HG02981 (cell line): Measurements from ENCODE around the gene TMEM218.
"Not testable (repeated sequence)": the region's sequence is repeated elsewhere in the genome, so short reads cannot be mapped to it uniquely, and the experiment has no call there.

Experiments
- ATAC-seq: cut with Tn5 transposase; IDR thresholded peaks from one replicate; pipeline ENCODE4 v1.9.1; 2021; ENCODE audit warnings: mild to moderate bottlenecking, moderate library complexity; ENCODE audit not compliant: unreplicated experiment

Gene TMEM218

DNA sequence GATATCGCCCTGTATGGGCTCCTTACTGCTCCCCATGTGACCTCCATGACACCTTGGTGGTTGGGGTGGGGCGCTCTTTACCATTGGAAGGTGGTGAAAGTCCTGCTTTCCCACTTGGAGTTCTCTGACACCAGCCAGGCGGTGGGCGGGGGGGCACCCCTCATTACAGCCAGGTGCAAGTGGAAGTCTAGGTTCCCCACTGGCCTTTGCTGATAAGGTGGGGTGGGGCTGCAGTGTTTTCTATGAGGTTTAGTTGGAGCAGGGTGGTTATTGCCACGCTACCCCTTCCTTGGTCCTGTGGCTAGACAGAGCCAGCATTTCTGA, 53.8 kb downstream of the TMEM218 start:
- no peak for ATAC-seq

DNA sequence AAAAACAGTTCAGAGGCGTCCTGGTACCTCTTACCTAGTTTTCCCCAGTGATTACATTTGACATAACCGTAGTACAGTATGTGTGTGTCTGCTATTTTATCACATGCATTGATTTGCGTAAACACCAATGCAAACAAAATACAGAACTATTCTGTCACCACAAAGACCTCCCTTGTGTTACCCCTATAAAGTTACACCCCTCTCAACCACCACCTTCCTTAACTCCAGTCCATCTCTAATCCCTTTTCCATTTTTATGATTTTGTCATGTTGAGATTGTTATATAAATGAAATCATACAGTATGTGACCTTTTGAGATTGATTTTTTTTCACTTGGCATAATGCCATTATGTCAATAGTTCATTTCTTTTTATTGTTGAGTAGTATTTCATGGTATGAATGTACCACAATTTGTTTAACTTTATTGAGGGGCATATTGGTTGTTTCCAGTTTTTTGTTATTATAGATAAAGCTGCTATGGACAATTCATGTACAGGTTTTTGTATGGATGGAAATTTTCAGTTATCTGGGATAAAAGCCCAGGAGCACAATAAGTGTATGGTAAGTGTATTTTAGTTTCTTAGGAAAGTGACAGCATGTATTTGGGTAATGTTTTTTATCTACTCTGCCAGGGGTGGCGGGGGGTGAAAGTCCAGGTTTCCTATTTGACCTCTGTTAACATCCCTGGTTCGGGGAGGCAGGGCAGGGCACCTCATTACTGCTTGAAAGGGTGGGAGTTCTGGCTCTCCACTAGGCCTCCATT, 54.3 kb downstream of the TMEM218 start:
- ATAC-seq: no peak

DNA sequence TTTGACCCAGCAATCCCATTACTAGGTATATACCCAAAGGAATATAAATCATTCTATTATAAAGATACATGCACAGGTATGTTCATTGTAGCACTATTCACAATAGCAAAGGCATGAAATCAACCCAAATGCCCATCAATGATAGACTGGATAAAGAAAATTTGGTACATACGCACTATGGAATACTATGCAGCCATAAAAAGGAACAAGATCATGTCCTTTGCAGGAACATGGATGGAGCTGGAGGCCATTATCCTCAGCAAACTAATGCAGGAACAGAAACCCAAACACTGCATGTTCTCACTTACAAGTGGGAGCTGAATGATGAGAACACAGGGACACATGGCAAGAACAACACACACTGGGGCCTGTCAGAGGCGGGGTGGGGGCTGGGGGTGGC, 55.3 kb downstream of the TMEM218 start:
- ATAC-seq: not testable (repeated sequence)

DNA sequence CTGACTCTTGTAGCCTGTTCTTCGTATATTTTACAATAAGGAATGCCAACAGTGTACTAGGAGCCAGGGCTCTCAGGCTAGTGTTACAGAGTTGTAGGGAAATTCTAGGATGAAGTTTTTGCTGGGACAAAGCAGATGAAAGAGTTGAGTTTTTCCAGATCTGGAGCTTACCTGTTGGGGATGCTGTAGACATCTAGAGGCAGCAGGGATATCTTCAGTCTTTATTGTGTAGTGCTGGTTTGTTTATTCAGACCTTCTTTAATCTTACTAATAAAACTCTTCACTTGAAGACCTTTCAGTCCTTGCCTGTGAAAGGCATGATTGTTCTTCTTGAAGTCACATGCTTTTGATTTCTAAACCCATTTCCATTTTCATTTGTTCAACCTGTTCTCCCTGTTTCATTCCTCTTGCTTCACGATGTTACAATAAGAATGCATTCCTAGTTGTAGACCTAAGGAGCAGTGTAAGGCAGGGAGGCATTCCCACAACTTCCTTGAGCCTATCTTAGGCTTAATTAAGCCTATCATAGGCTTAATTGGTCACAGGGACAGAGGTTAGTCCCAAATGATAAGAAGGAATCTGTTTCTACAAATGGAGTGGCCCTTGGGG, 56.2 kb downstream of the TMEM218 start:
- ATAC-seq: no peak

DNA sequence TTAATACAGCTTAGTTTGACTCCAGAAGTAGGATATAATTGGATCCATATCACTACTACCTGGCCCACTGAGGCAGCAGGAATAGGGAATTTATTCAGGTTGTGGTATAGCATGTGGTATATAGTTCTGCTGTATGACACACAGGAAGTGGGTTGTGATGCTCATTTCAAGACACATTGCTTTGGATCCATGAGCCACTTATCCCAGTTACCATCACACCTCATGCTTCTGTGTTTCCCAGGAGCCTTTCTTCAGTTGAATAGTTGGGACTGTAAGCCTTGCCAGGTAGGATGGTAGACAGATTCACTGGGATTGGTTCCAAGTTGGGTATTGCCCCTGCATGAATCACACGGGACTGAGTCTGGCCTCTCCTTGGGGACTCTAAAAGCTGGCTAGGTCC, 58.3 kb downstream of the TMEM218 start:
- no peak for ATAC-seq

DNA sequence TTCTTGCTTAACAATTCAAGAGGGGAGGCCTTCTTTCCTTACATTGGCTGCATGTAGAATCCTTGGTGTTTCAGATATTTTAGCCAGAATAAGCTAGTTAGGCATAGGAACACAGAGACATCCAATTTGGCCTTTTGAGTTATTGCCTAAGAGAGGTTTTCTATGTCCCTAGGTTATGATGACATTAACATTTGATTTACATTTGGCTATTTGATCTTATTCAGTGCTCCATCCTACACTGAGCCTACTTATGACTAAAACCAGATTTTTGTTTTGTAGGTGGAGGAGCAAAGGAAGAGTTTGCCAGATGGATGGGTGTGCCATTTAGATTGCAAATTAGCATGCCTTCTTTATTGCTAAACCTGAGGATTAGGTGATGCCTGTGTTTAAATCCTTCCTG, 59.4 kb downstream of the TMEM218 start:
- ATAC-seq: no peak

DNA sequence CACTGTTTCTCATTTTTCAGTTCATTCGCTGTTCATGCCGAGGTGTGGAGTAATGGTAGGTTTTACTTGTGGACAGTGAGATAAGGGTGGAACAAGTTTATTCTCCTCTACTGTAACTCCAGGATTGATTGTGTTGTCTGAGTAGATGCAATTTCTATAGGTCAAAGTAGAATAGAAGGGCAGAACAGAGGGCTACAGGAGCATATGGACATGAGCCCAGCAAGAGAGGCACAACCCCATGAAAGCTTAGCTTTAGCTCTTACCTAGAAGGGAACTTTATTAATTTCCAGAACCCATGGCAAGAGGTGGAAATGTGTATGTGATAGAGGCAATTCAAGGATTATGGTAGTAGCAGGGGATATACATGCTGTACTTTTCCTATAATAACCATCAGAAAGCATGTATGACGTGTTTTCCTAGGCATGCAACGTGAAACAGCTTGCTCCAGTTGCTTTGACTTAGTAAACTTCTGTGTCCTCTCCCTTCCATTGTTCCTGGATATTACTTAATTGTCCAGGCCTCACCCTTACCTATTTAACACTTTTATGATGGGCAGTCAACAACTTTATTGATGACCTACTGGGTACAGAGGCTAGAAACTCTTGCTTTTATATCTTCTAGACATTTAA, 62.1 kb downstream of the TMEM218 start:
- no peak for ATAC-seq
